ENCODE measurements around the gene IQCE.
"Not testable (repeated sequence)": the region's sequence is repeated elsewhere in the genome, so short reads cannot be mapped to it uniquely, and the experiment has no call there.

The IQCE gene

DNA sequence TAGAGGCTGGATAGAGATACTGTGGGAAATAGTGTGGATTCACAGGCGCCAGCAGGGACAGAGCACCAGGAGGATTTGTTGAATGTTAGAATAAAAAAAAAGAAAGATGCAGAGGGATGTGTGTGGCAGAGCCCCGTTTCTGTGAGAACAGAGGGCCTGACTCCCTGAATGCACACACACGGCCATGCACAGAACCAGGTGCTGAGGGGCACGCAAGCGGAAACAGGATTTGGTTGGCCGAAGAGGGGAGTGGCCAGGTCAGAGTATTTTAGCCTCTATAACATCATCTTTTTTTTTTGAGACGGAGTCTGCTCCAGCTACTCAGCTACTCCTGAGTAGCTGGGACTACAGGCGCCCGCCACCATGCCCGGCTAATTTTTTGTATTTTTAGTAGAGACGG lies 21.9 kb downstream of the IQCE start:
- DNase-seq, result no peak

DNA sequence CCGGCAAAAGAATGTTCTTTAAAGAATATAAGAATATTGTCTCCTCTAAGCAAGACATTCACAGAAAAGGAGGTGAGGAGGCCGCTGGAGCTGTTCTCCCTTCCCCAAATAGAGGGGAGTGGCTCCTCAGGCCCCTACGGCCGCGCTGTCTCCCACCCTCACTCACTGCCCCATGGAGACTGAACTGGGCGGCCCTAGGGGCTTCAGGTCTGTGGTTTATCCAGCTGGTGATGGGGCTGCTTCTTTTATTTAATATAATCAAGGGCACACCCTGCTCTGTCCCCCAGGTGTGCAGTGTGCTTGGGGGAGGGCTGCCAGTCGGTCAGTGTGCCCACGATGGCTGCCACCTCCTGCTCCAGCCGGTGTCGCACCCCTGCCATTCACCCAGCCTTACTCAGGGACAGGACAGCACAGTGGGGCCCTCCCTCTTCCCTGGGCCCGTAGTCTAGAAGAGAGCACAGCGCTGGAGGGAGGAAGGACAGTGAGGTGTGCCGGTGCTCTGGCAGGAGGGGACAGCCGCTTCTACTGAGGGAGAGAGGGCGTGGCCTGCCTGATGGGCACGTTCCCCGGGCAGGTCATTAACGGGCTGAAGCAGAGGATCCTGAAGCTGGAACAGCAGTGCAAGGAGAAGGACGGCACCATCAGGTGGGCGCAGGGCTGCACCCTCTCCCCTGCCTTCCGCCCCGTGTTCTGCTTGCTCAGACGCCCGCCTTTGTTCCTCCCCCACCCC lies 23.4 kb downstream of the IQCE start:
- DNase-seq, result no peak

DNA sequence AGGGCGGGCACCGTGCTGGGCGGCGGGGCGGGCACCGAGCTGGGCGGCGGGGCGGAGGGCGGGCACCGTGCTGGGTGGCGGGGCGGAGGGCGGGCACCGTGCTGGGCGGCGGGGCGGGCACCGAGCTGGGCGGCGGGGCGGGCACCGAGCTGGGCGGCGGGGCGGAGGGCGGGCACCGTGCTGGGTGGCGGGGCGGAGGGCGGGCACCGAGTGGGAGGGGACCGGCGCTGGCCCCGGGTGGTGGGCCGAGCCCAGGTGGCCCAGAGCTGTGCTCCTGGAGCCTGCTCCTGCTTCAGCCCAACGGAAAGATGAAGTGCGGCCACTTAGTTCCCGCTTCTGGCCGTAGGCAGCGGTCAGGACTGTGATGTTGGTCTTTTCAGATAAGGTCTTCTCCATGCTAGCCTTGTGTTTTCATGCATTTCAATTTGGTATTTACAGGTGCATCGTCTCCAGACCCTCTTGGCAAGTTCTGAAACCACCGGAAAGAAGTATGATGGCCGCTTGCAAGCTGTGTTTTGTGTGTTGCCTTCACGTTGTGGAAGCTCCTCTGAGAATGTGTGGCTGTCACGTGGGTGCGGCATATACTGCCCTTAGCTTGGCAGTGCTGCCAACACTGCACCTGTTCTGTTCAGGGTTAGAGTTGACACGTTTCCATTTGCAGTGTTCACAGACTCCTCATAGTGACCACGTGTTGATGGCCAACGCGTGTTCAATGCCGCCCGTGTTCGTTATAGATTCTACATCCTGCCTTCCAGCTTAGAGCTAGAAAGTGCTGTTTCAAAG lies 25.2 kb downstream of the IQCE start:
- DNase-seq, result no peak

DNA sequence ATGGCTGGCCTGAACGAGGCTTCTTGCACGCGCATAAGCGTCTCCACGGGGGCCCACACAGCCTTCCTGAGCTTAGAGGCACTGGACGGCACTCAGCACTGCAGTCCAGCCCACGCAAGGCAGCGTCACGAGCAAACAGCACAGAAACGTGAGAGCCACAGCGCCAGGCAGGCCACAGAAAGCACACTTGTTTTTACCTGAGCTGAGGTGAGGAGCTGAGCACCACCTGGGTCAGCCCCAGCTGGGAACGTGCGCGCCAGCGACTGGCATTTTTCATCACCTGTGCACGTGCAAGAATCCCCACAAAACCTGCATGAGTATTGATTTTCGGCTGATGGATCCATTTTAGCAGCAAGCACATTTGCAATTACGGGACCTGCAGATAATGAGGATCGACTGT lies 26.7 kb downstream of the IQCE start:
- no peak for DNase-seq

DNA sequence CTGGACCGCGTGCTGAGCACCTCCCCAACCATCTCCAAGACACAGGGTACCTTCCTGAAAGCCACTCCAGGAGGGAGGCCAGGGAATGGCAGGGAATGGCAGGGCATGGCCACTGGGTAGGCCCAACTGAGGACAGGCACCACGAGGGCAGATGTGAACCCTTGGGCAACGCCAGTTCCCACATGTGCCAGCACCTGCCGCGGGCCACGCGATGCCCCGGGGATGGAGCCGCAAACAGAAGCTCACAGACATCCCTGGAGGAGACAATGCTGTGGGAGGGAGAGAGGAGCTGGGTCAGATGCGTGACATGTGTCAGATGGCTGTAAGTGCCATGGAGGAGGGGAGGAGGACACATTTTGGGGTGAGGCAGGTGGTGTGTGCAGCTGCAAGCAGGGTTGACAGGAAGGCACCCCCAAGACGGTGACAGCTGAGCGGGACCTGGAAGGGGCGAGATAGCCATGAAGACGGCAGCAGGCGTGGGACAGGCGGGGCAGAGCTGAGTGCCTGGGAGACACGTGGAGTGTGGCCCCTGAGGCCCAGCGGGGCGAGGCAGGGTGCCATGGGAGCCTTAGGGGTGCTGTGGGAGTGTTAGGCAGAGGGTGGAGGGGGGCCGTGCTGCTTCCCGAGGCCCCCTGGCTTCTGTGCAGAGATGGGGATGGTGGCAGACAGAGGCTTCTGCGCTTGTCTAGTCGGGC lies 27.7 kb downstream of the IQCE start:
- no peak for DNase-seq

DNA sequence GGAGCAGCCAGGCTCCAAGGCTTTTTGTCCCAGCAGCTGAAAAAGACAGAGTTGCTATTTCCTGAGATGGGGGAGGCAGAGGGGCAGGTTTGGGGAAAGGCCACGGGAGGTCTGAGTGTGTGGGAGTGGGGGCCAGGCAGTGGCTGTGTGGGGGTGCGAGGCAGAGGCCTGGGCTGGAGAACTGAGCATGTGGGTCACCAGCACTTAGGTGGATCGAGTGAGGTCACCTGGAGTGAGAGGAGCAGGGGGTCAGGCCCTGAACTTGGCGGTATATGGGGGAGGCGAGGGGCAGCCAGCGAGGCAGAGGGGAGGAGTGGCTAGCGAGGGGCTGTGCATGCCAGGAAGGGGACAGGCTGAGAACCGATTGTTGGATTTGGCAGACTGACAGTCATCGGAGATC lies 28.4 kb downstream of the IQCE start:
- DNase-seq, result no peak

DNA sequence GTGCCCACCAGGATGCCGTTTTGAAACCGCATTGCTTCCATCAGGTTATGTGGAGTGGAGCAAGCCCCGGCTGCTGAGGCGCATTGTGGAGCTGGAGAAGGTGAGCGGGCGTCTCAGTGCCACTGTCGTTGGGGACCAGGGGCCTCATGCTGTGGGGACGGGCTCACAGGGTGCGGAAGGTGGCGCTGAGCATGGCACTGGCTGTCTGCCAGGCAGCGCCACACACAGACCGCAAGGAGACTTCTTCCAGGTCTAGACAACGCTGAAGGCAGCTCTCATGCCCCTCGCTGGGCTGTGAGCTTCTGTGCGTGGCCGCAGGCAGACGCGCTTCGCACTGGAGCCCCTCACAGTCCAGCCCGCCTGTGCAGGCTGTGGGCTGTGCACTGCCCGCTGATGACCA lies 29.0 kb downstream of the IQCE start:
- no peak for DNase-seq

DNA sequence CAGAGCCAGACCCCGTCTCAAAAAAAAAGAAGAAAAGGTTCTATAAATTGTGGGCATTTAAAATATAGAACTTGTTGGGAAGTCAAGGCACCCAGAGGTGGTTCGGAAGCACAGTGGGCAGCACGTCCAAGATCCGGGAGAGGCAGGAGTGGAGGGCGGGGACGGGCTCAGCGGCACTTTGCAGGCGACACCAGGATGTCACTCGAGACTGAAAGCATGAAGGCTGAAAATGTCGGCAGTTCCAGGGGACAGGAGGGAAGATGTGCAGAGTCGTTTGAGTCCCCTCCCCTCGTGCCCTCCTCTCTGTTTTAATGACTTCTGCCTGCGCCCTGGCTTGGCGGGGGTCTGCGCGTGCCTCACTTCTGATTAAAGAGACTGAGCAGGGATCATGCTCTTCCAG lies 30.6 kb downstream of the IQCE start:
- no peak for DNase-seq

DNA sequence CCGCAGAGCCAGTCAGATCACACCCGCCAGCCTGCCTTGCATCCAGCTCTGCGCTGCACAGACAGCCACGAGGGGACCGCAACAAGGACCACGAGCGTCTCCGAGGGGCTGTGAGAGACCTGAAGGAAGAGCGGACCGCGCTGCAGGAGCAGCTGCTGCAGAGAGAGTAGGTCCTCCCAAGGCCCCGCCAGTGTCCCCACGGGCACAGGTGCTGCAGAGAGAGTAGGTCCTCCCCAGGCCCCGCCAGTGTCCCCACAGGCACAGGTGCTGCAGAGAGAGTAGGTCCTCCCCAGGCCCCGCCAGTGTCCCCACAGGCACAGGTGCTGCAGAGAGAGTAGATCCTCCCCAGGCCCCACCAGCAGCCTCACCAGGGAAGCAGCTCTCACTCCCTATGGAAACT lies 31.2 kb downstream of the IQCE start:
- not testable (repeated sequence) for DNase-seq

DNA sequence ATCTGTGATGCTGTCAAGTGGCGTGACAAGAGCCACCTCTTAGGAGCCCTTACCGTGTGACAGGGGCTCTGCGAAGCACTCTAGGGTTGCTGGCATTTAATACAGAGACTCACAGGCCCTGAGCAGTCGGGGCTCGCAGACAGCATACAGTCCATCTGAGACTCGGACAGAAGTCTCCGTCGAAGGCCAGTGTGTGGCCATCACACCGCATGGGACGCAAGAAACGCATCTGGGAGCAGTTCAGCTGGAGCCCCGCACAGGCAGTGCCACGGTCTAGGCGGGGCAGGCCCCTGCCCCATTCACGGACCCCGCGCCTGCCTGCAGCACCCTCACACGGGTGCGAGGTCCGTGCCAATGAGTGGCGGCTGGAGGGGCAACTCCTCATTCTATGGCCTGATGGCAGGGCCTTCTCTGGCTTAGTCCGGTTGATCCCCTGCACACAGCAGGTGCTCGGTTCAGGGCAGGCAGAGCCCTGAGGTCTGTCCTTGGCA lies 33.6 kb downstream of the IQCE start:
- no peak for DNase-seq

DNA sequence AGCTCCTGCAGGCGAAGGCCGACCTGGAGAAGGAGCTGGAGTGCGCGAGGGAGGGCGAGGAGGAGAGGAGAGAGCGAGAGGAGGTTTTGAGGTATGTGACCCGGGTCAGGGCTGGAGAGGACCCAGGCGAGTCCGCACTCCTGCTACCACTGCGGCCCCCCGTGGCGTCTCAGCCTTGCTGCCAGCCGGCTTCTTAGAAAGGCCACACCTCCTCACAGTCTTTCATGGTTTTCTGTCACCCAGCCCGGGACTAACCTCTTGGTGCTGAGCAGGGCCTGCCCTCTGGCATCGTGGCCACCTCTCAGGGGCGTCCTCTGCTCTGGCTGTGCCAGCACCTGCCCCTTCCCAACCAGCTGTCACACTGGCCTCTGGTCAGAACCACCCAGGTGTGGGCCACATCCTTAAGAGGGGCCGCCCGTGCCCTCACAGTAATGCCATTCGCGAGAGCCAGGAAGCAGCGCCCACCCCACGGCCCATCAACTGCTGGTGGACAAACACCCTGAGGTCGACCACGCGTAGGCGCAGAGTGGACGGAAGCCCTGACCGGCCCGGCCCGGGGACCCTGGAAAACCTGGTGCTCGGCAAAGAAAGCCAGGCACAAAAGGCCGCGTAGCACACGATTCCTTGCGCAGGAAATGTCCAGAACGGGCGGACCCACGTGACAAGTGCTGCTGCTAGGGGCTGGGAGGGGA lies 34.4 kb downstream of the IQCE start:
- DNase-seq, result no peak

DNA sequence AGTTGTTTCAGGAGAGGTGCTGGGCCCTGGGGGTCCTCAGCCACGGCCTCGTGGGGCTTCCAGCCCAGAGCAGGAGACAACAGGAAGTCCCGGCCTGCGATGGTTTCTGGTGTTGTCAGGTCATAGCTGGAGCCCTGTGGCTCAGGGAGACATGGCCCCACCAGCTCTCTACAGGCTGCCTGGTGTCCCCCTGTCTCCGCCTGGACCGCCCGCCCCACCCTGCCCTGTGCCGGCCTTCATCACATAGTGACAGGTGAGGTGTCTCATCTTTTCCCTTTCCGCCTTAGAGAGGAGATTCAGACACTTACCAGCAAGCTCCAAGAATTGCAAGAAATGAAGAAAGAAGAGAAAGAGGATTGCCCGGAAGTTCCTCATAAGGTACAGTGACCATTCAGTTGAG lies 35.8 kb downstream of the IQCE start:
- no peak for DNase-seq

DNA sequence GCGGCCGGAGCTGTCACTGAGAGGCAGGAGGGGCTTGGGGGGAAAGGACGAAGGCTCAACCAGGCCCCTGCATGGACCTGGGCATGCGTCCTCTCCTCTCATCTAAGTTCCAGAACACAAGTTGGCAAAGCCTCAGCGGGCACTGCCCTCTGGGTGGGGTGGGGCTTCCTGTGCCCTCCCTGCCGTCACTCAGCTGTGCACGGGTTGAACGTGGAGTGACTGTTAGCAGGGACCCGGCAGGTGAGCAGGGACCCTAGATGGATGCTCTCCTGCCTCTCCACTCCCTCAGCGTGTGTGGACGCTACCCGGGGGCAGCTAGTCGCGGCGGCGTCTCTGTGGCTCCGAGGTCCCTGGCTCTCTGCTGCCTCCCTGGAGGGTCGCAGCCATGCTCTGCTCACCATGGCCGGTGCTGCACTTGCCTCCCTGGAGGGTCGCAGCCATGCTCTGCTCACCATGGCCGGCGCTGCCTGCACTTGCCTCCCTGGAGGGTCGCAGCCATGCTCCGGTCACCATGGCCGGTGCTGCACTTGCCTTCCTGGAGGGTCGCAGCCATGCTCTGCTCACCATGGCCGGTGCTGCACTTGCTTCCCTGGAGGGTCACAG lies 36.6 kb downstream of the IQCE start:
- no peak for DNase-seq

DNA sequence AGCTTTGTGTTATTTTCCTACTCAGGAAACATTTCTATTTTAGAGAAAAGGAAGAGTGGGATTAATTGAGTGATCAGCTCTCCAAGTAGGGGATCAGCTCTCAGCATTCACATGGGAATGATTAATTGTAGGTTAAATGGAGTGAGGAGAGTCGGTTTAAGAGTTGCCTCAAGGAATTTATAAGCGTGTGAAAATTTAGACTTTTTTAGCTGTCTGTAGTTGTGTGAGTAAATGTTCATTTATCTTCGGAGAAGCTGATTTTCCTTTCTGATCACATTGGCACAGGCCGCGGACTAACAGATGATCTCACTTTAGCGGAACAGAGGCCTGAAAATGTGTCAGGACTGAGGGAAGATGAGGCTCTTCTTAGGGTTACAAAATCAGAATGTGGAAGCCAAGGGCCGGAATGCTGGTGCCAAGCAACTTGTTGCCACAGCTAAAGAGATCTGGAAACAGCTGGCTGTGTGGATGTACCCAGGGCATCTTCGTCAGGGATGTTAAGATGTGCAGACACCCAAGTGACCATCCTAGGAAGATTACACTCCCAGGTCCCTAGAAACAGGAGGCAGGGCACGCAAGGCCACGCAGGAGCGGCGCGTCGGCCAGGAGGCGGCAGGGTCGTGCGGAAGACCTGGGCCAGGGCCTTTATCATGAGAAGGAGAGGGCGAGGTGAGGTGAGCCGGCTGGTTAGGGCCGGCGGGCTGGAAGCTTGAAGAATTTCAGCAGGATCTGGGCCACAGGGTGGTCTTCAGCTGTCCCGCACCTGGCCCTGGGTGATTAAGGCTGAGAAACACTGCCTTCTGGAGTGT lies 37.9 kb downstream of the IQCE start:
- no peak for DNase-seq

DNA sequence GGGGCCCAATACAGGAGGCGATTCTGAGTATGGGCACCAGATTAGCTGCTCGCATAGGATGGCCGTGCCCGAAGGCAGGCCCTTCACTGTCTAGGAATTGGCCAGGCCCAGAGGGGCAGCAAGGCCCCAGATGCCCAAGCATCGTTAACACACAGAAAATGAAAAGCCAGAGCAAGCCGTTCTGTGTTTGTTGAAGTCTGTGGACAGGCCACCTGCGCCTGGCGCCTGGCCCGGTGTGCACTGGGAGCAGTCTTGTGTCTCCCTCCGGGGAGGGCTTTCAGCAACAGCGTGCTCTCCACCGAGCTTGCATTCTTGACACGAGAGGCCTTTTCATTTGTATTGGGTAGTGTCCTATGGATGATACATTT lies 38.5 kb downstream of the IQCE start:
- no peak for DNase-seq

DNA sequence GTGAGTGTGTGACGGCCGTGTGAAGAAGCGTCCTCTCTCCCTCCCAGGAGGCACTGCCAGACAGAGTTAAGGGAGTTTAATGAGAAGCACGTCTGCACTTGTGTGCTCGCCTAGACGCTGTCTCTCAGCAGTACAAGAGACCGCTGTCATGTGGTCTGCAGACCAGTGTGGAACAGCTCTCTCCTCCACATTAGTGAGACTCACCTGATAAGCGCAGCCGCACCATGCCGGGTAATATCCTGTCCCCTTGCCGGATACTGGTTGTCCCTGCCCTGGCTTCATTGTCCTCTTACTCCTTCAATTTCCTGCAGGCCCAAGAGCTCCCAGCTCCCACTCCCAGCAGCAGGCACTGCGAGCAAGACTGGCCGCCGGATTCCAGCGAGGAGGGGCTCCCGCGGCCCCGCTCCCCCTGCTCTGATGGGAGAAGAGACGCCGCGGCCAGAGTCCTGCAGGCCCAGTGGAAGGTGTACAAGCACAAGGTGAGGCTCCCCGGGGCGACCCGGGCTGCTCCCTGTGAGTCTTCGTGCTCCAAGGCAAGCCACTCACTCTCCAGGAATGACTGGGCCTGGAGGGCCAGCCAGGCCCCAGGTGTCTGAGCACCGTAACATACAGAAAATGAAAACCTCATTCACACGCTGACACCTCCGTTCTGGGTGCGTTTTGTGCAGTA lies 39.5 kb downstream of the IQCE start:
- DNase-seq, result no peak

DNA sequence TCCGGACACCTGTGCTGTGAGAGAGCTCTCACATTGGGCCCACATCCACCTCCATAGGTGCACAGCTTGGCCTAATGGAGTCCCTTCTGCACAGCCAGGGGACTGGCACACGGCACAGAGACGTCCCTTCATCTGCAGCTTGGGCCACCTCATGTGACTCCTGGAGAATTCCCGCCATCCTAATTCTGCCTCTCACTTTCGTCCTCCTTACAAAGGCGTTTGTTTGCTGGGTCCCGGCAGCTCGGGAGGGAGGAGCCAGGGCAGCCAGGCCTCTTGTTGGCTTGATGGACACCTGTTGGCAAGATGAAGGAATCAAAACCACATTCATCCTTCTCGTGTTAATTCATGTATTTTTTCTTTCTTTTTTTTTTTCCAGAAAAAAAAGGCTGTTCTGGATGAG lies 42.3 kb downstream of the IQCE start:
- no peak for DNase-seq

DNA sequence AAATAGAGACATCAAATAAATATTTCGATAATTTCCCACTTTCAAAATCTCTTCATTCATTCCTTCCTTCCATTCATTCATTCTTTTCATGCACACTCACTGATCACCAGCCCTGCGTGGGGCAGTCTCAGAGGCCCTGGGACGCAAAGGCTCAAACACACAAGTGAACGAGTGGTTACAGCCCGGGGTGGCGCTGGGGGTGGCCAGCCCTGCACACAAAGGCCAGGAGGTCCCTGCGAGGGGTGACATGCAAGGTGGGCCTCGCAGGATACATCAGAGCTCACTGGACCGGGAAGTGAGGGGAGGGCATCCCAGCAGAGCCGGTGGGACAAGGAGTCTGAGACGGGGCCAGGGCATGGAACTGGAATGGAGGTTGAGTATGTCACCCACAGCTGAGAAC lies 43.1 kb downstream of the IQCE start:
- DNase-seq, result no peak

DNA sequence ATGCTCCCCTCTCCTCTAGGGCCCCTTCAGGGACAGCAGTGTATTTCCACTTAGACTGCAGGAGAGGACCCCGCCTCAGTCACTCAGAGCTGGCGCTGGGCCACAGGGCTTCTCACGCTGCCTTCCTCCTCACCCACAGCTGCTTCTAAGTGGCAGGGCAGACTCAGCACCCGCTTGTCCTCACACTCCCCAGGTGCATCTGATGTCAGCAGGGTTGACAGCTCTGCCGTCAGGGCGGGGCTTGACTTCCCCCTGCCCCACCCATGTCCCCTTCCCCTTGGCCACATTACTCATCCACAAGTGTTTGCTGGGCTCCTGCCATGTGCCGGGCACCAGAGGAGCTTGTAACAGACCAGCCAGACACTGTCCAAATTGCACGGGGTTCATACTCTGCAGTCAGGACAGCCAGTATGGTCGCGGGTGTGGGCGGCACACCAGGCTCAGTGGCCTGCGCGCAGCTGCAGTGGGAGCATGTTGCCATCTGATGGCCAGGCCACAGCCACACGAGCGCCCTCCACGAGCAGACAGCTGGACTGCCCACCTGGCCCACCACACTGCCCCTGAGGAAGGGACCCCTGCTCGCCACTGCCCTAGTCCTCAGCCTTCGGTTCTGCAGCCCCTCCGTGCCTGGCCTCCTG lies 43.7 kb downstream of the IQCE start:
- peak; percentile 42 for DNase-seq

DNA sequence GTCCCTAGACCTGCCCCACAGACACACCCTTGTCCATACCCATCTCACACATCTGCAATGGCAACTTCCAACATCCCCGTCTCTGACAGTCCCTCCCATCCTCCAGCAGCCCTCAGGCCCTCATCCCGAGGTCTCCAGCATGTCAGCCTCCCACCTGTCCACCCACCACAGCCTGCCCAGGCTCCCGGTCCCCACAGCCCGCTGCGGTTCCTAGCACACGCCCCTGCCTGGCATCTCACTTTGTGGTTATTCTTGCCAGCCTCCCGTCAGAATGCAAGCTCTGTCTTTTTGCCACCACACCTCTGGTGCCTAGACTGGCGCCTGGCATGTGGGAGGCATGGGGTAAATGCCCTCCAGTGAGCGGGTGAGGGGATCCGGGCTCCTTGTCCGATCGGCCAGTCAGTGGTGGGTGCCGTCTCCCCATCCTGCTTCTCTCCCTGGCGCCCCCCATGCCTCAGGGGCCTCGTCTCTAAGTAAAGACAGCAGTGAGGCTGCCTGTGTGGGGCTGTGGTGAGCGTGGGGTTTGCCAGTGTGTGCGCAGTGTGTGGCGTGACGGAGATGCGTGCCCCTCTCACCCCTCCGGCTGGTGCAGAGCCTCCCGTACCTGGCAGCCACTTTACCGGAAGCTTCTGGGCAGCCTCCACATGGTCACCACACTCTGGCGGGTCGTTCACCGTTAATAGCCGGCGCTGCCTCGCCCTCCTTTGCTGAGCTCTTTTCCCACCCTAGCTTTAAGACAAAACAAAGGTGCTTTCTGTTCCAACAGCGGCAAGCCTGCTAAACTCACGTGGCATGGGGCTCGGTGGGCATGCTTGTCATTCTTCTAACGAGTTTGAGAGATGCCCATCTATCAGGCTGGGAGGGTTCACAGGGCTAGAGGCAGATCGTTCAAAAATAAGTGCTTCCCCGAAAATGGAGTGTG lies 44.5 kb downstream of the IQCE start:
- DNase-seq, result no peak
